ENCODE results near the gene CHRND. TPM values are rescaled to one million over a fixed set of nuclear protein-coding genes. Genes with fewer than 3 reads are reported as not detected.

The CHRND gene
- total and polyA plus RNA-seq, 2 donors (not counting 1 experiment from before 2014, with no cell fraction given): not detected

GRCh38 chr2:232484628-232485347 lies 41.2 kb upstream of the CHRND start:
- H3K79me2 ChIP-seq (ENCODE audit: control insufficient read depth, insufficient read depth, low read length): no peaks in the 10 kb centered on the region
- H3K9me3 Mint-ChIP-seq (ENCODE audit: insufficient read depth): no peaks in the 10 kb centered on the region
- no peaks in the 10 kb centered on the region for H3K36me3 ChIP-seq (replicated peaks in 1 of 2; ENCODE audit: control extremely low read depth in 1 of 2, control insufficient read depth in 1 of 2, extremely low read depth in 1 of 2, insufficient read depth in 2 of 2, low read length in 1 of 2)
- H3K27me3 ChIP-seq (replicated peaks in 1 of 4; ENCODE audit: control extremely low read depth in 1 of 4, control insufficient read depth in 3 of 4, insufficient read depth in 4 of 4, low read length in 3 of 4): peaks cover 0 to 28% (median 2%) of the 10 kb centered on the region in 4 experiments
- H3K4me1 ChIP-seq (ENCODE audit: control insufficient read depth in 2 of 2, insufficient read depth in 2 of 2, low read length in 2 of 2): peaks cover 7 to 11% of the 10 kb centered on the region in 2 donors
- H3K9ac ChIP-seq (ENCODE audit: low read length): no peak overlapping the region
- CTCF ChIA-PET: no interaction called here
- intact Hi-C loops (cut with micrococcal nuclease): no loop called here
- TF ChIP-seq CTCF (IDR thresholded peaks at IDR 0.05) (no peak), EZH2 (IDR thresholded peaks at IDR 0.05; ENCODE audit: borderline replicate concordance, insufficient read depth, low read depth, low read length, poor library complexity, severe bottlenecking) (no peak)
- H3K9me3 ChIP-seq (ENCODE audit: control extremely low read depth in 1 of 3, control insufficient read depth in 2 of 3, insufficient read depth in 1 of 3, low read length in 2 of 3): no peaks in the 10 kb centered on the region
- peaks cover 11% of the 10 kb centered on the region for H3K4me1 Mint-ChIP-seq
- H3K27me3 Mint-ChIP-seq: peaks cover 30% of the 10 kb centered on the region
- 82% methylated on average over 12 of the region's 12 CpGs for WGBS (ENCODE audit: insufficient coverage)
- DNase-seq: no peak
- peak overlapping the region; percentile 39 for H3K4me3 Mint-ChIP-seq
- H3K27ac ChIP-seq (ENCODE audit: low read length in 2 of 2): no peak overlapping the region
- no peak overlapping the region for H3K27ac Mint-ChIP-seq
- H3K4me2 ChIP-seq (replicated peaks; ENCODE audit: low read depth, low read length, poor library complexity, severe bottlenecking): no peak overlapping the region
- no peaks in the 10 kb centered on the region for H4K20me1 ChIP-seq (ENCODE audit: control insufficient read depth, insufficient read depth, low read length, poor library complexity, severe bottlenecking)
- H3K4me3 ChIP-seq (ENCODE audit: control extremely low read depth in 1 of 5, extremely low read depth in 1 of 5, insufficient read depth in 1 of 5, low read depth in 2 of 5, low read length in 4 of 5): no peak overlapping the region
- ATAC-seq (ENCODE audit: low read depth): no peak
- no peak overlapping the region for H2AFZ ChIP-seq (ENCODE audit: insufficient read depth, low read depth, low read length, poor library complexity, severe bottlenecking)
- POLR2A ChIA-PET: no interaction called here

DNA sequence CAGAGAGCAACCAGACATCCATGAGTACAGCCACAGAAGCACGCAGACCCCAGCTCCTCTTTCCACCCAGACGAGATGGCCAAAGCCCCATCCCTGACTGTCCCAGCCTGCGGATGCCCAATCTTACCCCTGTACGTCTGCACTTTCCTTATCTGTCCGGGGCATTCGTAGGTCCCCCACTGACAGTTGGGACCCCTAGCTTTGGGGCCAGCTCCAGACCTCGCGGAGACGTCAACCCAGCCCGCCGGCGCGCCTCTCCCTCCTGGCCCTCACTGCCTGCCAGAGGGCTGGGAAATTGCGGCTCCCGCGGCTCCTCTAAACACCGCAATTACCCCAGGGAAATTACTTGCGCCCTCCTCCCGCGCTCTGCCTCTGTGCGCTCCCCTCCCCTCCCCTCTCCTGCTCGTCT lies 40.6 kb upstream of the CHRND start:
- Histone ChIP-seq H3K9ac (ENCODE audit: low read length) (no peak overlapping the region), H3K27me3 (replicated peaks in 1 of 4; ENCODE audit: control extremely low read depth in 1 of 4, control insufficient read depth in 3 of 4, insufficient read depth in 4 of 4, low read length in 3 of 4) (peaks cover 0 to 33% (median 2%) of the 10 kb centered on the region in 4 experiments), H3K36me3 (replicated peaks in 1 of 2; ENCODE audit: control extremely low read depth in 1 of 2, control insufficient read depth in 1 of 2, extremely low read depth in 1 of 2, insufficient read depth in 2 of 2, low read length in 1 of 2) (no peaks in the 10 kb centered on the region), H3K79me2 (ENCODE audit: control insufficient read depth, insufficient read depth, low read length) (no peaks in the 10 kb centered on the region), H2AFZ (ENCODE audit: insufficient read depth, low read depth, low read length, poor library complexity, severe bottlenecking) (no peak overlapping the region), H3K4me1 (ENCODE audit: control insufficient read depth in 2 of 2, insufficient read depth in 2 of 2, low read length in 2 of 2) (peaks cover 7 to 11% of the 10 kb centered on the region in 2 donors), H4K20me1 (ENCODE audit: control insufficient read depth, insufficient read depth, low read length, poor library complexity, severe bottlenecking) (no peaks in the 10 kb centered on the region), H3K4me3 (ENCODE audit: control extremely low read depth in 1 of 5, extremely low read depth in 1 of 5, insufficient read depth in 1 of 5, low read depth in 2 of 5, low read length in 4 of 5) (no peak overlapping the region), H3K9me3 (ENCODE audit: control extremely low read depth in 1 of 3, control insufficient read depth in 2 of 3, insufficient read depth in 1 of 3, low read length in 2 of 3) (no peaks in the 10 kb centered on the region), H3K27ac (ENCODE audit: low read length in 2 of 2) (no peak overlapping the region), H3K4me2 (replicated peaks; ENCODE audit: low read depth, low read length, poor library complexity, severe bottlenecking) (peak overlapping the region; percentile 28)
- ChIA-PET CTCF (no interaction called here), POLR2A (no interaction called here)
- no peaks in the 10 kb centered on the region for H3K9me3 Mint-ChIP-seq (ENCODE audit: insufficient read depth)
- H3K4me1 Mint-ChIP-seq: peaks cover 11% of the 10 kb centered on the region
- TF ChIP-seq EZH2 (IDR thresholded peaks at IDR 0.05; ENCODE audit: borderline replicate concordance, insufficient read depth, low read depth, low read length, poor library complexity, severe bottlenecking) (no peak), CTCF (IDR thresholded peaks at IDR 0.05) (no peak)
- WGBS (ENCODE audit: insufficient coverage): 10% methylated on average over 22 of the region's 22 CpGs
- ATAC-seq (ENCODE audit: low read depth) (no peak), DNase-seq (no peak)
- peaks cover 34% of the 10 kb centered on the region for H3K27me3 Mint-ChIP-seq
- intact Hi-C loops (cut with micrococcal nuclease): no loop called here
- H3K4me3 Mint-ChIP-seq: peak overlapping the region; percentile 39
- H3K27ac Mint-ChIP-seq: no peak overlapping the region
